GM21786 (cell line): ENCODE results near the gene SGCA.

Source experiments
- ATAC-seq: cut with Tn5 transposase; IDR thresholded peaks from one replicate; pipeline ENCODE4 v1.9.1; 2021; ENCODE audit not compliant: unreplicated experiment

Gene SGCA

GRCh38 chr17:50134206-50135110 lies 31.3 kb upstream of the SGCA start:
- no peak for ATAC-seq

- no peak for ATAC-seq
Observed at GRCh38 chr17:50135316-50136095, 30.3 kb upstream of the SGCA start.

GRCh38 chr17:50136096-50136687 lies 29.6 kb upstream of the SGCA start:
- no peak for ATAC-seq

- ATAC-seq = no peak
Observed at GRCh38 chr17:50137042-50137441, 28.8 kb upstream of the SGCA start.

- no peak for ATAC-seq
Observed at GRCh38 chr17:50139185-50139783, 26.5 kb upstream of the SGCA start.

GRCh38 chr17:50139950-50140885 lies 25.6 kb upstream of the SGCA start:
- ATAC-seq = peak; percentile 77

- ATAC-seq = no peak
Observed at GRCh38 chr17:50141026-50141744, 24.6 kb upstream of the SGCA start.

GRCh38 chr17:50141745-50142110 lies 24.1 kb upstream of the SGCA start:
- ATAC-seq = no peak

- no peak for ATAC-seq
Observed at GRCh38 chr17:50143461-50144176, 22.2 kb upstream of the SGCA start.

GRCh38 chr17:50144355-50144754 lies 21.4 kb upstream of the SGCA start:
- ATAC-seq = no peak

- no peak for ATAC-seq
Observed at GRCh38 chr17:50144845-50145531, 20.8 kb upstream of the SGCA start.

- no peak for ATAC-seq
Observed at GRCh38 chr17:50145532-50146229, 20.1 kb upstream of the SGCA start.

GRCh38 chr17:50146230-50146926 lies 19.4 kb upstream of the SGCA start:
- ATAC-seq = no peak

- no peak for ATAC-seq
Observed at GRCh38 chr17:50146927-50147665, 18.7 kb upstream of the SGCA start.

GRCh38 chr17:50147841-50148225 lies 18.0 kb upstream of the SGCA start:
- no peak for ATAC-seq

- peak; percentile 41 for ATAC-seq
Observed at GRCh38 chr17:50148226-50149090, 17.3 kb upstream of the SGCA start.
